ENCODE measurements around the gene DNAJB9.

- TF ChIP-seq CTCF (IDR thresholded peaks at IDR 0.05), result no peak
- TF ChIP-seq POLR2A (IDR thresholded peaks at IDR 0.05), result no peak
- no peak for TF ChIP-seq POLR2AphosphoS5 (IDR thresholded peaks at IDR 0.05)
- no peak for TF ChIP-seq EP300 (IDR thresholded peaks at IDR 0.05)
Measured at GRCh38 chr7:108590606-108591005, 20.9 kb downstream of the DNAJB9 start.
